Hematopoietic multipotent progenitor cell treated with erythropoietin and hydrocortisone succinate and interleukin-3 and kit ligand, for 8 days (in vitro differentiated cells): Measurements from ENCODE around the gene C3orf70.

Experiments used
- DNase-seq: peaks from one replicate; pipeline ENCODE4 v3.0.0-alpha.2; 2015

C3orf70 gene, protein sequence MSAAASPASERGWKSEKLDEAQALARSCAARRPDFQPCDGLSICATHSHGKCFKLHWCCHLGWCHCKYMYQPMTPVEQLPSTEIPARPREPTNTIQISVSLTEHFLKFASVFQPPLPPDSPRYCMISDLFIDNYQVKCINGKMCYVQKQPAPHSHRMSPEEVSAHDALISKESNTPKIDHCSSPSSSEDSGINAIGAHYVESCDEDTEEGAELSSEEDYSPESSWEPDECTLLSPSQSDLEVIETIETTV

GRCh38 chr3:185152410-185153170 is at the start of gene C3orf70:
Gene C3orf70, minus strand, starts transcription at chr3:185153060. Its CDS starts 237 bp downstream, at chr3:185152823.
- DNase-seq, result peak; percentile 49

DNA sequence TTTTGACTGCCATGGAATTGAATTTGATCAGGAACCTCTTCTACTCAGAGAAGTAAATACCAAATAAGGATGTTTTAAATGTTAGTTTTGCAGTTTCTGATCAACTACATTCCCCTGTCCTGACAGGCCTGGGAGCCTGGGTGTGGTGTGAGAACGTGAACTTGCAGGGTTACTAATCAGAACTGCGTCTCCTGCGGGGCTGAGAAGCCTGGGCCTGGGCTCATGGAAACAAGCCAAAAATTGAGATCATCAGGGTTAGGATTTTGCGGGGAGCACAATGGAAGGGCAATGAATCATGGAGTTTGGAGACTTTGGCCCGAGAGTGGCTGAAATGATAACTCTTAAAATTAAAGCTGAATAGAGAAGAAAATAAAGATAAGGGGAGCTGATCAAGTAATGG is 47.8 kb upstream of the C3orf70 start:
- no peak for DNase-seq

DNA sequence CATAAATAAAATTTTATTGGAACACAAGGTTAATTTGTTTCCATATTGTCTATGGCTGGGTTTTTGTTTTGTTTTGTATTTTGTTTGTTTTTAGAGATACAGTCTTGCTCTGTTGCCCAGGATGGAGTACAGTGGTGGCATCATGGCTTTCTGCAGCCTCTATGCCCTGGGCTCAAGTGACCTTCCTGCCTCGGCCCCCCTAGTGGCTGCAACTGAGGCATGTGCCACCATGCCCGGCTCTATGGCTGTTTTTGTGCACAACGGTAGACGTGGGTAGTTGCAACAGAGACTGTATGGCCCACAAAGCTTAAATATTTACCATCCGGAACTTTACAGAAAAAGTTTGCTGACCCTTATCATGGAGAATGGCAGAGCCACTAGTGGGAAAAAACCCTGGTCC is 46.8 kb upstream of the C3orf70 start:
- DNase-seq, result no peak

GRCh38 chr3:185199206-185199605 is 46.3 kb upstream of the C3orf70 start:
- DNase-seq, result no peak

- no peak for DNase-seq
Observed at GRCh38 chr3:185197068-185197467, 44.2 kb upstream of the C3orf70 start.

DNA sequence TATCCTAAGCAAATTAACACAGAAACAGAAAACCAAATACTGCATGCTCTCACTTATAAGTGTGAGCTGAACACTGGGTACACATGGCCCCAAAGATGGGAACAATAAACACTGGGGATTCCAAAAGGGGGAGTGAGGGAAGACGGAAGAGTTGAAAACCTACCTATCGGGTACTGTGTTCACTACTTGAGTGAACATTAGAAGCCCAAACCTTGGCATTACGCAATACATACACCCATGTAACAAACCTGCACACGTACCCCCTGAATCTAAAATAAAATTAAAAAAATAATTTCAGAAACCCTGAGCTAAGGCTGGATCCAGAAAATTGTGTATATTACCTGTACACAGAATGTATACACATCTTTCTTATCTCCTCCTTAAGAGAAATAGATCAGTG is 42.8 kb upstream of the C3orf70 start:
- DNase-seq, result no peak

DNA sequence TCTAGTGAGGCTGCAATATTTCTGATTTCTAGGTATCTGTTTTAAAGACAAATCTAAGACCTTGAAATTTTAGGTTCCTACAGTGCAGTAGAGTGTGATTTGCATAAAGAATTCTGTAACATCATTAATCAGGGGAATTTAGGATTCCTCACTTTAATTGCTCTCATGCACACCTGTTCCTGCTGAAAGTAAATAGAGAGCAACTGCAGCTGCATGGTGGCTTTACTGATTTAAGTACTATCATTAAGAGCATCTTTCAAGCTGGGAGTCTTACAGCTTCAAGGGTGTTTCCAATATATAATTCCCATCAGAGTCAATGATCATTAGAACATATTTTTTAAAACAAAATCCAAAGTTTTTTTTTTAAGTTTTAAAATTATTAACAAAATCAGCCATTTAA is 36.0 kb upstream of the C3orf70 start:
- DNase-seq, result no peak

- no peak for DNase-seq
Observed at GRCh38 chr3:185187391-185187790, 34.5 kb upstream of the C3orf70 start.

DNA sequence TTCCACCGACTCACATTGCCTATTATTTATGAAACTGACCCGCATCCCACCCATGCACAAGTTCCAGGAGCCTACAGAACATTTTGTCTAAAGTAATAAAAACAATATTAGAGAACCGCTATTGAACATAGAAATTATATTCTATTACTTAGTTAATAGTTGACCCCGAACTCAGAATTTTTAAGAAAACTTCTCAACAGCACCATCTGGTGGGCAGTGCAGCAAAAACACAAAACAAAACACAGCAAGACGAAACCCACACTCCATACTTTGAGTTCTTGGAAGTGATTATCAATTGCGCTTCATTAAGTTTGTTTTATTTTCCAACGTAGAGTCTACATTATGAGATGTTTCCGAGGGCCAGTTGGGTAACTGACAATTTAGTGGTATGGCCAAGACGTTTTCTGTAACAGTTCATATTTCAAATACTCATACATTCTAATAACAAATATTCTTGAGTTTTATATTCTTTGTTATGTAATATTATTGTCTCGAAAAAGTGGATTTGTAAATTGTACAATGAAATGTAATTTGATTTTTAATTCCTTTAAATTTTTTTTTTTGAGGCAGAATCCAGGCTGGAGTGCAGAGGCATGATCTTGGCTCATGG is 24.0 kb upstream of the C3orf70 start:
- DNase-seq, result peak; percentile 67

DNA sequence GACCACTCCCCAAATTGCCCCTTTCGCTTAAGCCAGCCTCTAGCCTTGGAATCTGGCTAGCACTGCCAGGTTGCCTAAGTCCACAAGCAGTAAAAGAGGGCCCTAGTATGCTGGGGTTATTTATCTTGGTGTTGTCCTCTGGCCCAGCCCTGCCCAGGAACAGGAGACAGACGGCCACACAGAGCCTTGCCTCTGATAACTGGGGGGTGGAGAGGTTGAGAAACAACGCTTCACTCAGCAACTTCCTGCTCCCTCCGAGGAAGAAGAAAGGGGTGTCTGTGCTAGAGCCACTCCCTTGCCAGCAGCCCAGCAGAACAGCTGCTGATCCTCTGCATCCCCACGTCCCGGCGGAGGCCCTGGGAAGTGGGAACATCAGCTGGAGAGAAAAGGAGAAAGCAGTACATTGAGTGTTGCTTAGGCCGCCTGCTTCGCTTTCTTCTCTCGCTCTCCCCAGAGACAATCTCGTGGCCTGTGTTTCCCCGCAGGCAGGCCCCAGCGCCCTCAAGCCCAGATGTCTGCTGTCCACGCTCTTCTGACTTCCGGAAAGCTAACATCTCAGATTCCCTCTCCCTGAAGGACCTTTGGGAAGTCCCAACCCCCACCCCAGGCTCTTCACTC is 22.6 kb upstream of the C3orf70 start:
- peak; percentile 91 for DNase-seq

DNA sequence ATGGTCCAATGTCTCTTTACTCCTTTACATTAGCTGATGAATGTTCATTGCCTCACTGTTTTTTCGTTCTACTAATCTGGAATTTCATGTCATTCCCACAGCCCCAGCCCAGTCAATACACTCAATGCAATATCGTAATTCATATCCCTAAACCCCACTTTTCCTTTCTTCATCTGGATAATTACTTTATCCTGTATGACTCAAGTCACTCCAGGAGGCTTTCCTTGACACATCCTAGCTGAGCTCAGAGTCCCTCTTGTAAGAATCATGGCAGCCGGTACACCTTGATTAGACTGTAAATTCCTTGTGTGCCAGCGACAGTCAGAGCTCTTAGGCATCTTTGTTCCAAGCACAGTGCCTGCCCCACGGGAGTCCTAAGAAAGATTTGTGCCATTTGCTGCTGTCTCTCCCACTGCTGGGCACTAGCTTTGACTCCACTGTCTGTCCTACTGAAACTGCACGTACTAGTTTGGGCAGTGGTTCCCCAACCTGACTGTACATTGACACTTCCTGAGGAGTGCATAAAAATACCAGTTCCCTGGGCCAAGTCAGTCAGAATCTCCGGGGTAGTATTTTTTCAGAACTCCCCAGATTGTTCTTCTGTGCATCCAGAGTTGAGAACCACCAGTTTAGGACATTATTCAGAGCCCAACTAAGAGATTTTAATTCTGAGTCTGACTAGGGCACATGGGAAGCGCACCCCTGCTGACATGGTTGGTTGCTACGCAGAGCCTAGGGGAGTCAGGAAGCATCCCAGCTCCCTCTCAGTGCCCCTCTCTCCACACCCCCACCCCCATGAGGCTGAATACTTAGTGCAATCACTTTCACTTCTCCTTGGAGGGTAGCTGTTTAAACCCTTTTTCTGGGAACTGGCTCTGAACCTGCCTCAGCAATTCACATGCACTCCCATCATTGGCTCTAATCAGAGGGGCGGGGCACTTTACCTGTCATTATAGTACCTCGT is 19.5 kb upstream of the C3orf70 start:
- DNase-seq, result no peak

DNA sequence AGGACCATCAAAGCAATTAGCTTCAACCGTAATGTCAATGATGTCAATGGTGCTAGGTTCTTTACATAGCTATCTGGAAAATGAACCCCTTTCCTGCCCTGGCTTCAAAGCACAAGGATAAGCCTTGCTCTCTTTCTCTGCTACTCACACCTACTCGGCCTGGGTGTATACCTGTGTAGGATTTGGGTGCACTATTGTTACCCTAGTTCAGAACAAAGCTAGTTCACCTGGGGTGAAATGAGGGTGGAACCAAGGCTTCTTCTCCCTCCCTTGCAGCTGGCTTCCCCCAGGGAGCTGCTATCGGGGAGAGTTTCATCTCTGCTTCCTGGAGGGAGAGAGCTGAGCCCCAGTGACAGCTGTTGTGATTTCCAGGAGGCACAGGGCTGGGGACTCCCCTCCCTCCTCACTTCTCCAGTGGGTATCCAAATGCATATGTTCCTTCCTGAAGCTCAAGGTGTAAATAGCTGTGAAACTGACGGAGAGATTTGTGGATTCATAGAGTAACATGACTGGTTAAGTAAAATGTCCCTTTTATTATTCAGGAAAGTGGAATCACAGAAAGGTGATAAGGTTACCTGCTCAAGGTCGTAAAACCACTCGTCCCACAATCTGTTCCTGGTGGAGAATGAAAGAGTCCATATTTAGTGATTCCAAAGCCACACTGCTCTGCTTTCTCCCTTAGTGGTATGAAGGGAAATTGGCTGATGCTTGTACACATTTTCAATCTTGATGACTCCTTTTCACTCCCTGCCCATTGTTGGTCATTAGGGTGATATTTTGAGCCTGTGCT is 11.8 kb upstream of the C3orf70 start:
- no peak for DNase-seq

- no peak for DNase-seq
Observed at GRCh38 chr3:185162634-185163033, 9.8 kb upstream of the C3orf70 start.

GRCh38 chr3:185161761-185162160 is 8.9 kb upstream of the C3orf70 start:
- no peak for DNase-seq

DNA sequence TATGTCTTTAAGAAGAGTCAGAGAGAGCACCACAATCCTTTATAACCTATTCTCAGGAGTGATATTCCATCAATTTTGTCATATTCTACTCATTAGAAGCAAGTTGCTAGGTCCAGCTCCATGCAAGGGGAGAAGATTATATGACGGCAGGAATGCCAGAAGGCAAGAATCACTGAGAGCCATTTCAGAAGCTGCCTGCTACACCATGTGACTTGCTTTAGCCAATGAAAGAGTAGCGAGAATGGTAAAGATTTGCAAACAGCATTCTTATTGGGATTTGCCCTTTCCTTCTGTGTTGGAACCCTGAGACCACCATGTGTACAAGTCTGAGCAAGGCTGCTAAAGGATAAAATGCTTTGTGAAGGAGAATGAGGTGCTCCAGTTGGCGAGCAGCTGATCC is 4.5 kb upstream of the C3orf70 start:
- DNase-seq, result no peak

DNA sequence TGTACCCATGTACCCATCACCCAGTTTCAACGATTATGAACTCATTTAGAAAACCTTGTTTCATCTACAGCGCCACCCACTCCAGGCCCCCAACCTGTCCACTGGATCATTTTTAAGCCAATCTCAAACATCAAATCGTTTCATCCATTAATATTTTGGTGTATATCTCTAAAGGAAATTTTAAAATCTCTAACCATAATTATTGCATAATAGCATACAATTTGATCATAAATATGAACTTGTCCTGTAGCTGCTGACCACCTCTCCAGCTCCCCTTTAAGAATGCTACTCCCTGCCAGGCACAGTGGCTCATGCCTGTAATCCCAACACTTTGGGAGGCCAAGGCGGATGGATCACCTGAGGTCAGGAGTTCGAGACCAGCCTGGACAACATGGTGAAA is 2.8 kb upstream of the C3orf70 start:
- no peak for DNase-seq

GRCh38 chr3:185153861-185154629 is 1.2 kb upstream of the C3orf70 start:
- no peak for DNase-seq

DNA sequence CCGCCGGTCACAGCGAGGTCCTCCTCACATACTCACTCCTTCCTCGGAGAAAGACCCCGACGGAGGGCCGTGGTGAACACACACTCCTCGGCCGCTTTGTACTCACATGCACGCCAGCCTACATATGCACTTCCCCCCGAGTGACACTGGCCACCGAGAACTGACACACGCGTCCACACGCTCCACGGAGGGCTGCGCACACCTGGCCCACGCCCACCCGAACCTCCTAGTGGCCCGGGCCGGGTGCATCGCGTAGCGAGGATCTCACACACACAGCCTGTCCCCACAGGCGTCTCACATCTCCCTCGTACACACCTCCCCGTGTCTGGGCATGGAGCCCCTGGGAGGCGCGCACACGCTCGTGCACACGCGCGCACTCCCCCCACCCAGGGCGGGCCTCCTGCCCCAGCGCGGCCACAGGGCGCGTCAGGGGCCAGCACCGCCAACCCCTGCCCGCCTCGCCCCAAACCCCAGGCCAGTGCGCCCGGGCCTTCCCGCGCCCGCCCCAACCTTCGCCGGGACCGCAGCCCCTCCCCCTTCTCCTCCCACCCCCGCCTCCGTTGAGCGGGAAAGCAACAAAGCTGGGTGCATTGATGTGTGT is 411 bp upstream of the C3orf70 start:
- no peak for DNase-seq

DNA sequence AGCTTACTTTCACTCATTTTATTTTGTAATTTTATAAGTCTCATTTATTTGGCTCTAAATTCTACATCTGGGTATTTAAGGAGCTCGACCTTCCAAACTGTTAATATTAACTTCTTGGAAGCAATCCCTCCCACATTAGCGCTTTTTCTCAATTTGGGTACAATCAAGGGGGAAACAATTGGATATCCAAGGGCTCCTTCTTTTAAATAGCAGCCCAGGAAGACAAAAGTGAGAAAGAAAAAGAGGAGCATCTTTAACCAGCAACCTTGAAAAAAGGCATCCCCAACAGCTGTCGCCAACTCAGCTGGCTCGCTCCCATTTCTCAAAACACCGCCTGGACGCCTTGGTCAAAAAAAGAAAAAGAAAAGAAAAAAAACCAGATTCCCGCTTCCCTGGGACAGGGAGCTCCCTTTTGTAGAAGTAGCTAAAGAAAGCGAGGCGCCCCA is 873 bp downstream of the C3orf70 start:
- DNase-seq, result no peak
